Measurements from ENCODE around the gene ZNF423.
"Not testable (repeated sequence)": the region's sequence is repeated elsewhere in the genome, so short reads cannot be mapped to it uniquely, and the experiment has no call there.

ZNF423 gene

GRCh38 chr16:49687476-49688002 lies 168.4 kb downstream of the ZNF423 start:
- DNase-seq = no peak

- no peak for DNase-seq
These were observed 171.2 kb downstream of the ZNF423 start for GRCh38 chr16:49684696-49685095.

- DNase-seq = no peak
These were observed 173.2 kb downstream of the ZNF423 start for GRCh38 chr16:49682577-49683165.

- no peak for DNase-seq
These were observed 174.6 kb downstream of the ZNF423 start for GRCh38 chr16:49681217-49681883.

GRCh38 chr16:49679095-49679494 lies 176.8 kb downstream of the ZNF423 start:
- DNase-seq = no peak

- not testable (repeated sequence) for DNase-seq
These were observed 178.3 kb downstream of the ZNF423 start for GRCh38 chr16:49677661-49678060.

- DNase-seq = no peak
These were observed 180.5 kb downstream of the ZNF423 start for GRCh38 chr16:49675413-49675812.

- no peak for DNase-seq
These were observed 180.9 kb downstream of the ZNF423 start for GRCh38 chr16:49674990-49675389.

- DNase-seq = no peak
These were observed 181.5 kb downstream of the ZNF423 start for GRCh38 chr16:49674351-49674851.

- no peak for DNase-seq
These were observed 182.5 kb downstream of the ZNF423 start for GRCh38 chr16:49673442-49673841.

- no peak for DNase-seq
These were observed 183.2 kb downstream of the ZNF423 start for GRCh38 chr16:49672753-49673152.

- no peak for DNase-seq
These were observed 184.6 kb downstream of the ZNF423 start for GRCh38 chr16:49671333-49671732.

- no peak for DNase-seq
These were observed 185.3 kb downstream of the ZNF423 start for GRCh38 chr16:49670627-49671026.

GRCh38 chr16:49665482-49666230 lies 190.3 kb downstream of the ZNF423 start:
- DNase-seq = no peak

- DNase-seq = no peak
These were observed 191.4 kb downstream of the ZNF423 start for GRCh38 chr16:49664221-49665215.

GRCh38 chr16:49663081-49664065 lies 192.5 kb downstream of the ZNF423 start:
- DNase-seq = no peak

GRCh38 chr16:49662569-49662968 lies 193.3 kb downstream of the ZNF423 start:
- no peak for DNase-seq

GRCh38 chr16:49661465-49662187 lies 194.3 kb downstream of the ZNF423 start:
- no peak for DNase-seq

GRCh38 chr16:49660626-49661025 lies 195.3 kb downstream of the ZNF423 start:
- DNase-seq = no peak

- no peak for DNase-seq
These were observed 196.6 kb downstream of the ZNF423 start for GRCh38 chr16:49659356-49659755.

Data from DMS79 (cell line).